GM19240 (cell line): Measurements from ENCODE around the gene LPAR2.

Source experiments
- DNase-seq: peaks from one replicate; pipeline ENCODE4 v3.0.0; 2011; ENCODE audit warnings: low spot score; ENCODE audit not compliant: insufficient read length

Gene LPAR2

GRCh38 chr19:19653597-19654147 lies 25.7 kb upstream of the LPAR2 start:
- DNase-seq, result no peak

- DNase-seq, result peak; percentile 0
Observed at GRCh38 chr19:19652482-19653295, 24.7 kb upstream of the LPAR2 start.

GRCh38 chr19:19651076-19651475 lies 23.1 kb upstream of the LPAR2 start:
- no peak for DNase-seq

GRCh38 chr19:19650331-19650730 lies 22.3 kb upstream of the LPAR2 start:
- DNase-seq, result no peak

DNA sequence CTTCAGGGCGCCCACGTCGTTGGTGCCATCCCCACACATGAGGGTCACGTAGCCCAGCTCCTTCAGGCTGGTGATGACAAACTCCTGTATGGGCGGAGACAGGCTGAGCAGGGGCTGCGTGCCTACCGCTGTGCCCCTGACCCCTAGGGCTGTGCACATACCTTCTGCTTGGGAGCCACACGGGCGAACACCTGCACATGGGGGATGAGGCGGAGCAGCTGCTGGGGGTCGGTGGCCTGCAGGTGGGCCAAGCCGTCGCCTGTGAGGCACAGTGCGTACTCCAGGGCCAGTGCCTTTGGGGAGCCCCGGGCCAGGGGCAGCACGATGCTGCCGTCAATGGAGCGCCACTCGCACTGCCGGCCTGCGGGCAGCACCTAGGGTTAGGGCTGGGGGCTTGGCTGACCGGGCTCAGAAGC lies 21.6 kb upstream of the LPAR2 start:
- DNase-seq, result no peak

- DNase-seq, result no peak
Observed at GRCh38 chr19:19649155-19649554, 21.1 kb upstream of the LPAR2 start.

- DNase-seq, result no peak
Observed at GRCh38 chr19:19647037-19647835, 19.2 kb upstream of the LPAR2 start.

- no peak for DNase-seq
Observed at GRCh38 chr19:19645233-19645870, 17.3 kb upstream of the LPAR2 start.

DNA sequence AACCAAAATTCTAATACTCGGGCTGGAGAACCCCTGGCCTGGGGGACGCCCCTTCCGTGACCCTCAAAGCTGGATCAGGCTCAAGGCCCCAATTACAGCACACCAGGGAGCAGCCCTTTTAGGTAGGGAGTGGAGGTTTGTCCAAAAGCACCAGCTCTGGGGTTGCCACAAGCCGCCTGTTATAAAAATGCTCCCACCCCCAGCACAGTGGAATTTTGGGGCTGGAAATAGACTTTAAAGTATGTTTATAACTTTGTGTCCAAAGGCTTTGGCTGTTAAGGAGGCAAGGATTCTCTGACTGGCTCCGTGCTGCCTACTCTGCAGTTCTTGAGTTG lies 16.0 kb upstream of the LPAR2 start:
- no peak for DNase-seq

GRCh38 chr19:19643158-19644053 lies 15.4 kb upstream of the LPAR2 start, which contains the start of gene GMIP:
GMIP (minus strand) TSS chr19:19643657; CDS start chr19:19643529, 128 bp downstream.
- peak; percentile 99 for DNase-seq

DNA sequence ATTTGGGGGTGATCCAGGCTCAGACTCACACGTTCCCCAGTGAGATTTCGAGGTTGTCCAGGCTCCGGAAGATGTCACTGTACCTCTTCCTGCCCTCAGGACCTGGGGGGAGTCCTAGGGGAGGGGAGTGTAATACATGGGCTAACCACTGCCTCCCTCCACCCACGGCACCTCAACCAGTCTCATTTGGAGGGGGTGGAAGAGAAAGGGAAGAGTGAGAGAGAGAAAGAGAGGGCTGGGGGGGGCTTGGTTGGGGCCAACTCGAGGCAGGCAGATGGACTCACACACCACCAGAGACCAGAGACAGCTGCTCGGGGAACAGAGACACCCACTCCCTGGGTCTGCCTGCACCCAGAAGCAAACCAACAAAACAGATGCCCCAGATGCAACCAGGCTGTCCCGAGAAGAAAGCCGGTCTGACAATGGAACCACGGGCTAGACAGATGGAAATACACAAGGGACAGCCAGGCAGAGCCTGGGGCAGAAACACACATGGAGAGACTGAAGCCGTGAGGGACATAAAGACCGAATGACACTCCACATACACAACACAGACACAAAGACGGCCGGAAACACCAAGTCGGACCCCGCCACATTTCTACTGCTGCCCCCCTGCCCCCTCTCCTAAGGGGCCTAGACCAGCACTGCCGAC lies 14.6 kb upstream of the LPAR2 start:
- DNase-seq, result peak; percentile 84

DNA sequence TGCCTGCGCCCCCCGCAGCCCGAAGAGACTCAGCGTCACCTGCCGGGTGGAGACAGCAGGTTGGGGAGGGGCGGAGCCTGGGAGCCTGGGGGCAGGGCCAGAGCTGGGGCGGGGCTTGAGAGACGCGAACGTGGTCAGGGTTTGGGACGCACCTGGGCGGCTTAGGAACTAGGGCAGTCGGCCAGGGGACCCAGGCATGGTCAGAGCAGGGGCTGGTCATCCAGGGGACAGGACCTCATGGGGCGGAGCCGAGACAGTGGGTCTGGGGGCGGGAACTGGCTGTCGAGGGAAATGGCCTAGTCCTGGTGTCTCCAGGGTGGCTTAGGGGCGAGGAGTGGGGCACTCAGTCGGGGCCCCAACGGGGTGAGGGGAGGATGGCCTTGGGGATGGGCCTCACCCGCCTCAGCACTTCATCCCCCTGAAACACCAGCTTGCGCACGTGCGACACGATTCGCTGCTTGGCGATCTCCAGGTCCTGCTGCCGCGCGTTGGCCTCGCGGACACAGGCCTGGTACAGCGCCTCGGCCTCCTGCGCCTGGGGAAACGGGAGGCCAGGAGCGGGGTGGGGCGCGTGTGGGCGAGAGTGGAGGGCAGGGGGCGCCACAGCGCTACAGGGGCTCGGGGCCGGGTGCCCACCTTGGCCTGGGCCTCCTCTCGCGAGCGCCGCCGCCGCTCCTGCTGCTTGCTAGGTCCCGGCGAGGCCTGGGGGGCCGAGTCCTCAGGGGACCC lies 9.7 kb upstream of the LPAR2 start:
- no peak for DNase-seq

- no peak for DNase-seq
Observed at GRCh38 chr19:19637186-19637522, 9.1 kb upstream of the LPAR2 start.

- DNase-seq, result no peak
Observed at GRCh38 chr19:19636573-19637185, 8.7 kb upstream of the LPAR2 start.

DNA sequence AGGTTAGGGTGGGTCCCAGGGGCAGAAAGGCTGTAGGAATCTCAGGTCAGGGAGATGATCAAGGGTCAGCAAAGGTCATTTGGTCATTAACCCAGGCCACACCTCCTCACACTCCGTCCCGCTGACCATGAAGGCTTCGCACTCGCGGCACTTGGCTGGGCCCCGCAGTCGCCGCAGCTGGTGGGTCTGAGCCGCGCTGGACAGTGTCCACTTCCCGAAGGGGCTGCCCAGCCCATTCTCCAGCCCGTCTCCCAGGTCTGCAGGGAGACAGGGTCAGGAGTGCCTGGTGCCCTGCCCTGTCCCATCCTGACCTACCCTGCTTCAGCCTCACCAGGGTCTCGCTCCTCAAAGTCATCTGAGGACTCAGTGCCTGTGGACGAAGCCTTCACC lies 7.3 kb upstream of the LPAR2 start:
- no peak for DNase-seq

DNA sequence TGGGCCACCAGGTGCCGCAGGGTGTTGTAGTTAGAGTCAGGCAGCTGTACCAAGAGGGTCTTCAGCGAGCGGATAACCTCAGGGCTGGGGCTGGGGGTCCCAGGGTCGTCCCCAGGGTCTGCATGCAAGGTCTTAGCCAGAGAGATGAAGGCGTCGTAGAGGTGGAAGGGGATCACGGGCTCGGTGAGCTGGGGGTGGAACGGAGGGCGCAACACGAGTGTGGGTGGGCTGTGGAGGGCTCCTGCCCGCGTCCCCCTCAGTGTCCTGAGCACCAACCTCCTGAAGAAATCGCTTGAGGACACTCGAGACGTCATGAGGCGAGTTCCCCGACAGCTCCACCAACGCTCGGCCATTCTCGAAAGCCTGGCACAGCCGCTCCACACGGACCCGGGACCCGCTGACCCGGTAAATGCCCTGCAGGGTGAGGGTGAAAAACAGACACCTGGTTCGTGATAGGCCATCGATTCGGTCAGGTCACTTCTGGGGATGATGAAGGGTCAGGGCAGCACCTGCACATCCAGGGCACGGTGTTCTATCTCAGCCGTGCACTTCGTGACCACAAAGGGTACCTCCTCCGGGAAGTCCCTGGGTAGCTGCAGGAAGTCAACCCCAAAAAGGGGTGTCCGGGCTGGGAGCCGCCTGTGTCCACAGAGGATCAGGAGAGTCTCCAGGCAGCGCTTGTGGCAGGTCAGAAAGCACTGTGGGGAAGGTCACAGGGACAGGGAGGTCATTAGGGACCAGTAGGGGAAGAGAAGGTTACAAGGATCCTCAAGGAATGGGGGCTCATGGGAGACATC lies 6.7 kb upstream of the LPAR2 start:
- DNase-seq, result no peak

GRCh38 chr19:19633711-19634515 lies 5.9 kb upstream of the LPAR2 start:
- DNase-seq, result no peak

DNA sequence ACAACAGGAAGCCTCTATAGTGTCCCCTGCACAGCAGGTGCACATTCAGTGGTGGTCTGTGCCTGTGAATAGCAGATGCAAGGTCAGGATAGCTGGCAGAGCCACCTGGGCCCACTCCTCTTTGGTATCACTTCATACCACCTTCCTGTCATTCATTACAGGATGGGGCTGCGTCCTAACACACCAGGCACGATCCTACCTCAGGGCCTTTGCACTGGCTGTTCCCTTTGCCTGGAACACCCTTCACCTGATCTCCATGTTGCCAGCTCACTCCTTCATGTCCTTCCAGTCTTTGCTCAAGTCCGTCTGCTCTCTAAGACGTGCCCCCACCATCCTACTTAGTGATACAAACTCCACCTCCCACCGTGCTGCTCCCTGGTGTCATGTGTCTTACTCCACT lies 4.6 kb upstream of the LPAR2 start:
- no peak for DNase-seq
